HCT116 (cell line): ENCODE results near the gene SCN3B. TPM values are rescaled to one million over a fixed set of nuclear protein-coding genes. Genes with fewer than 3 reads are reported as not detected.

ENCODE experiments used
- ATAC-seq: fragments of 200-7000 bp; cut with Tn5 transposase; 2 replicates; pipeline ENCODE4 v1.9.1; 2020; ENCODE audit warnings: mild to moderate bottlenecking, moderate library complexity
- BruUV-seq: library from RNA; stranded (reverse); fragments of 400-500 nt; replicated peaks from 2 replicates; lab custom pipeline; 2021; lab: Mats Ljungman, UMichigan
- CTCF ChIA-PET: fragments of 300-600 bp; sonication (Branson Sonifier 250); formaldehyde crosslinking; loops from one replicate; lab custom pipeline; 2021; ENCODE audit warnings: antibody characterized with exemption; lab: Charles Lee
- POLR2A ChIA-PET: fragments of 300-600, 350-600 bp; sonication (Branson Sonifier 250); formaldehyde crosslinking; loops from one replicate; lab custom pipeline; 2021; ENCODE audit warnings: antibody characterized with exemption; lab: Charles Lee
- RAD21 ChIA-PET, 2 experiments: fragments of 300-600 bp; sonication (Branson Sonifier 250); formaldehyde crosslinking; loops; one replicate each; lab custom pipeline; 2023; ENCODE audit warnings: low total read pairs in 2 of 2; ENCODE audit not compliant: uncharacterized antibody in 2 of 2, unreplicated experiment in 2 of 2, low non-redundant PET in 1 of 2; lab: Charles Lee
- DNase-seq: peaks from one replicate; pipeline ENCODE4 v3.0.0-alpha.2; 2010; ENCODE audit warnings: low read depth, low spot score
- H2AFZ ChIP-seq: fragments of 200-600 bp; shearing (Covaris generic), sonication (generic); 2 replicates; pipeline ENCODE4 v1.6.1; 2017; ENCODE audit warnings: low read depth, mixed run types, mixed read lengths, antibody characterized with exemption, low read length; ENCODE audit not compliant: poor library complexity, severe bottlenecking
- H3K27ac ChIP-seq: 2 replicates; pipeline ENCODE4 v1.5.1; 2012; ENCODE audit warnings: low read depth, low read length
- H3K27me3 ChIP-seq: fragments of 200-600 bp; sonication (generic); 2 replicates; pipeline ENCODE4 v1.6.1; 2016; ENCODE audit warnings: mixed run types, low read length, mixed read lengths; ENCODE audit not compliant: insufficient read depth
- H3K36me3 ChIP-seq, 2 experiments: fragments of 200-500 bp in 1 of 2; fragments of 200-600 bp in 1 of 2; sonication (Bioruptor generic) in 1 of 2; sonication (generic) in 1 of 2; 2 replicates each; pipeline versions ENCODE4 v1.5.1 to v1.6.1; 2014 to 2016; ENCODE audit warnings: low read length in 2 of 2, inconsistent platforms in 1 of 2, mixed read lengths in 1 of 2, mixed run types in 1 of 2; ENCODE audit not compliant: insufficient read depth in 2 of 2, control insufficient read depth in 1 of 2
- H3K4me1 ChIP-seq, 2 experiments: fragments of 200-600 bp in 1 of 2; sonication (generic) in 1 of 2; 2 replicates each; pipeline versions ENCODE4 v1.5.1 to v1.6.1; 2012 to 2017; ENCODE audit warnings: low read length in 2 of 2, inconsistent platforms in 1 of 2, mild to moderate bottlenecking in 1 of 2, mixed read lengths in 1 of 2, mixed run types in 1 of 2, moderate library complexity in 1 of 2; ENCODE audit not compliant: insufficient read depth in 2 of 2, control insufficient read depth in 1 of 2
- H3K4me2 ChIP-seq: fragments of 200-600 bp; sonication (generic); 2 replicates; pipeline ENCODE4 v1.6.1; 2017; ENCODE audit warnings: mixed run types, low read length, mixed read lengths
- H3K4me3 ChIP-seq, 2 experiments: fragments of 200-600 bp in 1 of 2; sonication (generic) in 1 of 2; replicated peaks in 1 of 2; 2 replicates each; pipeline ENCODE4 v1.5.1; 2011 to 2016; ENCODE audit warnings: low read length in 2 of 2, control low read depth in 1 of 2, low read depth in 1 of 2, mild to moderate bottlenecking in 1 of 2, mixed read lengths in 1 of 2, mixed run types in 1 of 2
- H3K79me2 ChIP-seq: fragments of 200-600 bp; sonication (generic); 2 replicates; pipeline ENCODE4 v1.6.1; 2017; ENCODE audit warnings: mild to moderate bottlenecking, mixed run types, low read length, moderate library complexity, mixed read lengths; ENCODE audit not compliant: insufficient read depth
- H3K9ac ChIP-seq: fragments of 200-600 bp; sonication (generic); 2 replicates; pipeline ENCODE4 v1.6.1; 2016; ENCODE audit warnings: low read length, mixed read lengths
- H3K9me2 ChIP-seq: fragments of 200-600 bp; sonication (generic), shearing (Covaris generic); 2 replicates; pipeline ENCODE4 v1.6.1; 2017; ENCODE audit warnings: mixed run types, mild to moderate bottlenecking, moderate library complexity; ENCODE audit not compliant: insufficient read depth
- H3K9me3 ChIP-seq, 2 experiments: fragments of 200-500 bp in 1 of 2; fragments of 200-600 bp in 1 of 2; sonication (Bioruptor generic) in 1 of 2; sonication (generic) in 1 of 2; 2 replicates each; pipeline ENCODE4 v1.6.1; 2014 to 2017; ENCODE audit warnings: low read length in 2 of 2, mixed read lengths in 2 of 2, inconsistent platforms in 1 of 2, low read depth in 1 of 2, mild to moderate bottlenecking in 1 of 2, mixed run types in 1 of 2, moderate library complexity in 1 of 2; ENCODE audit not compliant: control insufficient read depth in 1 of 2, insufficient read depth in 1 of 2
- H4K20me1 ChIP-seq: fragments of 200-600 bp; sonication (generic), shearing (Covaris generic); 2 replicates; pipeline ENCODE4 v1.6.1; 2017; ENCODE audit warnings: mixed run types, mild to moderate bottlenecking, moderate library complexity; ENCODE audit not compliant: insufficient read depth
- ATF3 ChIP-seq: IDR thresholded peaks from 2 replicates; pipeline ENCODE4 v1.6.1; 2012
- CEBPB ChIP-seq: IDR thresholded peaks from 2 replicates; pipeline ENCODE4 v1.6.1; 2012; ENCODE audit warnings: low read depth
- EGR1 ChIP-seq: IDR thresholded peaks from 2 replicates; pipeline ENCODE4 v1.6.1; 2012; ENCODE audit warnings: low read depth
- ELF1 ChIP-seq: IDR thresholded peaks from 2 replicates; pipeline ENCODE4 v1.6.1; 2012; ENCODE audit warnings: low read depth, borderline replicate concordance
- EZH2 ChIP-seq: fragments of 200-600 bp; sonication (generic); IDR thresholded peaks from 2 replicates; pipeline ENCODE4 v1.6.1; 2017; ENCODE audit warnings: antibody characterized with exemption, mixed run types
- EZH2phosphoT487 ChIP-seq: fragments of 200-600 bp; IDR thresholded peaks from 2 replicates; pipeline ENCODE4 v1.6.1; 2018; ENCODE audit warnings: antibody characterized with exemption, borderline replicate concordance
- MAX ChIP-seq: IDR thresholded peaks from 2 replicates; pipeline ENCODE4 v1.6.1; 2012
- POLR2AphosphoS5 ChIP-seq: IDR thresholded peaks from 2 replicates; pipeline ENCODE4 v1.6.1; 2011; ENCODE audit warnings: mild to moderate bottlenecking, low read depth, low read length, moderate library complexity
- RAD21 ChIP-seq: IDR thresholded peaks from 2 replicates; pipeline ENCODE4 v1.6.1; 2012; ENCODE audit warnings: low read depth, mild to moderate bottlenecking
- SIN3A ChIP-seq: IDR thresholded peaks from 2 replicates; pipeline ENCODE4 v1.6.1; 2012; ENCODE audit warnings: low read depth
- SP1 ChIP-seq: IDR thresholded peaks from 2 replicates; pipeline ENCODE4 v1.6.1; 2012; ENCODE audit warnings: low read depth
- TCF7L2 ChIP-seq: IDR thresholded peaks from 2 replicates; pipeline ENCODE4 v1.7.0; 2011; ENCODE audit warnings: borderline replicate concordance, inconsistent platforms; ENCODE audit not compliant: insufficient read depth, insufficient read length; ENCODE audit errors: extremely low read depth
- ZNF274 ChIP-seq: fragments of 200-500 bp; sonication (Bioruptor generic); IDR thresholded peaks from 2 replicates; pipeline ENCODE4 v1.6.1; 2014; ENCODE audit warnings: mild to moderate bottlenecking, low read depth, low read length, inconsistent platforms
- intact Hi-C: fragments of 100-400 bp; cut with micrococcal nuclease; formaldehyde crosslinking; loops from 2 replicates; pipeline ENCODE4 v1.10.0; 2022
- total RNA-seq: library from RNA; stranded (reverse); gene quantifications from one replicate; pipeline ENCODE4 v1.2.1, GENCODE V29; 2021; ENCODE audit not compliant: unreplicated experiment
- TF ChIP-seq, protein P1 (sequence below): IDR thresholded peaks from 2 replicates; pipeline ENCODE4 v1.6.1; 2012; ENCODE audit warnings: low read depth
- TF ChIP-seq, protein P2 (sequence below): IDR thresholded peaks from 2 replicates; pipeline ENCODE4 v1.6.1; 2011; ENCODE audit warnings: mild to moderate bottlenecking, low read length, moderate library complexity; ENCODE audit not compliant: insufficient replicate concordance; ENCODE audit errors: extremely low read depth

Gene SCN3B
- total RNA-seq, 1 experiment from 2014 or later = 0.05 TPM

DNA sequence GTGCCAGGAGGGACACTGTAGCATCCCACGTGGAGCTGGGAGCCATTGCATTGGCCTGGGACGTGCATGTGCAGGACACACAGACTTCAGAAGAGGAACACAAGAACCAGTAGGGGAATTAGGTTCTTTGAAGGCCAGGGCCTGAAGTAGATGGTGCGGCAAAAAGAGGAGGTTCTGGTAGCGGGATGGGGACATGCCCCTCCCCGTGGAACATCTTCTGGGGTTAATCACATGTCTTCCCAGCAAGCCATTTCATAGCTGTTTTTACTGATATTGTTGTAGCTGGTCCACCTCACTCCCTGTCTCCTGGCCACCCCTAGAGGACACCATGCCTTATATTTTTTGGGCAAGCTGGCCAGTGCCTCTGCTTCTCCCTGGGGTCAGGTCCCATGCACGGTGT lies 74.3 kb downstream of the SCN3B start (continued):
- TF ChIP-seq, protein P1, sequence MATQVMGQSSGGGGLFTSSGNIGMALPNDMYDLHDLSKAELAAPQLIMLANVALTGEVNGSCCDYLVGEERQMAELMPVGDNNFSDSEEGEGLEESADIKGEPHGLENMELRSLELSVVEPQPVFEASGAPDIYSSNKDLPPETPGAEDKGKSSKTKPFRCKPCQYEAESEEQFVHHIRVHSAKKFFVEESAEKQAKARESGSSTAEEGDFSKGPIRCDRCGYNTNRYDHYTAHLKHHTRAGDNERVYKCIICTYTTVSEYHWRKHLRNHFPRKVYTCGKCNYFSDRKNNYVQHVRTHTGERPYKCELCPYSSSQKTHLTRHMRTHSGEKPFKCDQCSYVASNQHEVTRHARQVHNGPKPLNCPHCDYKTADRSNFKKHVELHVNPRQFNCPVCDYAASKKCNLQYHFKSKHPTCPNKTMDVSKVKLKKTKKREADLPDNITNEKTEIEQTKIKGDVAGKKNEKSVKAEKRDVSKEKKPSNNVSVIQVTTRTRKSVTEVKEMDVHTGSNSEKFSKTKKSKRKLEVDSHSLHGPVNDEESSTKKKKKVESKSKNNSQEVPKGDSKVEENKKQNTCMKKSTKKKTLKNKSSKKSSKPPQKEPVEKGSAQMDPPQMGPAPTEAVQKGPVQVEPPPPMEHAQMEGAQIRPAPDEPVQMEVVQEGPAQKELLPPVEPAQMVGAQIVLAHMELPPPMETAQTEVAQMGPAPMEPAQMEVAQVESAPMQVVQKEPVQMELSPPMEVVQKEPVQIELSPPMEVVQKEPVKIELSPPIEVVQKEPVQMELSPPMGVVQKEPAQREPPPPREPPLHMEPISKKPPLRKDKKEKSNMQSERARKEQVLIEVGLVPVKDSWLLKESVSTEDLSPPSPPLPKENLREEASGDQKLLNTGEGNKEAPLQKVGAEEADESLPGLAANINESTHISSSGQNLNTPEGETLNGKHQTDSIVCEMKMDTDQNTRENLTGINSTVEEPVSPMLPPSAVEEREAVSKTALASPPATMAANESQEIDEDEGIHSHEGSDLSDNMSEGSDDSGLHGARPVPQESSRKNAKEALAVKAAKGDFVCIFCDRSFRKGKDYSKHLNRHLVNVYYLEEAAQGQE = no peak
- no peak for TF ChIP-seq SIN3A
- TF ChIP-seq, all 23 proteins: peak for 0

DNA sequence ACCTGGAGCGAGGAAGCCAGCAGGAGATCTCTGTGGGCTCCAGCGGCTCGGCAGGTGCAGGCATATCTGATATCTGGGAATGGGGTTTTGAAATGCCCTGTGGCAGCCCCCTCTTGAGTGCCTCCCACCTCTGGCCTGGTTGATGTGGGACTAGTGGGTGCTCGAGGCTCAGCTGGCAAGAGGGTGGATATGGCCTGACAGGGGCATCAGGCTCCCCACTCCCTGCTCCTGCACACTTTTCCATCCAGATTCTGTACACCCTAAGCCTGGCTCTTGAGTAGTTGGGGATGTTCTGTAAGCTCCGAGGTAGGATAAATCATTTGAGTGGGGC lies 75.0 kb downstream of the SCN3B start:
- Histone ChIP-seq H3K9me2 (no peaks in the 10 kb centered on the region), H3K79me2 (no peaks in the 10 kb centered on the region), H4K20me1 (no peaks in the 10 kb centered on the region), H3K27me3 (peaks cover 16% of the 10 kb centered on the region), H3K4me3 (no peak overlapping the region), H3K9me3 (no peaks in the 10 kb centered on the region), H3K9ac (no peak overlapping the region), H3K36me3 (no peaks in the 10 kb centered on the region), H3K4me1 (peaks cover 2 to 11% of the 10 kb centered on the region in 2 experiments; a peak in 3 of 4 replicates), H3K27ac (no peak overlapping the region), H2AFZ (no peak overlapping the region), H3K4me2 (no peak overlapping the region)
- no TSS peak for BruUV-seq
- ChIA-PET POLR2A (no interaction called here), CTCF (interaction anchor here (1.4 to 2.2 kb wide), 3 partner anchors 19 to 173 kb away, joined by 3 to 13 read pairs (median 7); partner anchors contain the start of gene SCN3B), RAD21 (interaction anchor here in 1 of 2 experiments (1.5 kb wide), 1 partner anchor 128 kb away, joined by 7 read pairs; no protein-coding TSS in a partner anchor)
- intact Hi-C loops = loop anchor here (2.0 to 10.0 kb wide), 2 partner anchors 173 to 275 kb away; no protein-coding TSS in a partner anchor
- DNase-seq = no peak
- TF ChIP-seq RAD21 = no peak
- no peak for TF ChIP-seq ZNF274
- TF ChIP-seq SP1 = no peak
- TF ChIP-seq MAX = no peak
- no peak for TF ChIP-seq EZH2phosphoT487
- no peak for TF ChIP-seq EGR1
- TF ChIP-seq ELF1 = no peak
- no peak for TF ChIP-seq POLR2AphosphoS5
- TF ChIP-seq TCF7L2 = no peak
- TF ChIP-seq, protein P1 = no peak
- TF ChIP-seq CEBPB = no peak
- no peak for TF ChIP-seq ATF3
- TF ChIP-seq EZH2 = no peak
- TF ChIP-seq, protein P2, sequence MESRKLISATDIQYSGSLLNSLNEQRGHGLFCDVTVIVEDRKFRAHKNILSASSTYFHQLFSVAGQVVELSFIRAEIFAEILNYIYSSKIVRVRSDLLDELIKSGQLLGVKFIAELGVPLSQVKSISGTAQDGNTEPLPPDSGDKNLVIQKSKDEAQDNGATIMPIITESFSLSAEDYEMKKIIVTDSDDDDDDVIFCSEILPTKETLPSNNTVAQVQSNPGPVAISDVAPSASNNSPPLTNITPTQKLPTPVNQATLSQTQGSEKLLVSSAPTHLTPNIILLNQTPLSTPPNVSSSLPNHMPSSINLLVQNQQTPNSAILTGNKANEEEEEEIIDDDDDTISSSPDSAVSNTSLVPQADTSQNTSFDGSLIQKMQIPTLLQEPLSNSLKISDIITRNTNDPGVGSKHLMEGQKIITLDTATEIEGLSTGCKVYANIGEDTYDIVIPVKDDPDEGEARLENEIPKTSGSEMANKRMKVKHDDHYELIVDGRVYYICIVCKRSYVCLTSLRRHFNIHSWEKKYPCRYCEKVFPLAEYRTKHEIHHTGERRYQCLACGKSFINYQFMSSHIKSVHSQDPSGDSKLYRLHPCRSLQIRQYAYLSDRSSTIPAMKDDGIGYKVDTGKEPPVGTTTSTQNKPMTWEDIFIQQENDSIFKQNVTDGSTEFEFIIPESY = no peak
- no peak for ATAC-seq
